ENCODE data around the gene CCDC167.

The CCDC167 gene

GRCh38 chr6:37473364-37474095, 26.2 kb downstream of the CCDC167 start:
- no peak overlapping the region for H3K4me3 ChIP-seq (ENCODE audit: low read depth, low read length)
- H3K36me3 ChIP-seq (ENCODE audit: control insufficient read depth in 1 of 2, insufficient read depth in 2 of 2, low read length in 2 of 2), result peaks cover 37 to 57% of the 10 kb centered on the region in 2 experiments
- H3K9me3 ChIP-seq (ENCODE audit: insufficient read depth, low read depth, low read length), result no peaks in the 10 kb centered on the region
- no peak overlapping the region for H3K4me2 ChIP-seq (ENCODE audit: low read length)
- H4K12ac ChIP-seq (ENCODE audit: low read depth, low read length), result no peak overlapping the region
- no peak overlapping the region for H3K14ac ChIP-seq (ENCODE audit: low read length)
- no peak overlapping the region for H2BK120ac ChIP-seq (ENCODE audit: insufficient read depth, low read length, poor library complexity)
- no peak overlapping the region for H3K9ac ChIP-seq (ENCODE audit: low read length)
- peaks cover 0 to 2% of the 10 kb centered on the region in 2 experiments for H3K4me1 ChIP-seq (ENCODE audit: control insufficient read depth in 1 of 2, insufficient read depth in 2 of 2, low read length in 2 of 2)
- H2BK12ac ChIP-seq (ENCODE audit: low read length), result no peak overlapping the region
- no peak overlapping the region for H3K23ac ChIP-seq (ENCODE audit: low read length)
- H4K8ac ChIP-seq (ENCODE audit: low read depth, low read length), result no peak overlapping the region
- no peaks in the 10 kb centered on the region for H3K79me2 ChIP-seq (ENCODE audit: control insufficient read depth, insufficient read depth, low read length, poor library complexity)
- no peak for DNase-seq
- H4K91ac ChIP-seq (ENCODE audit: low read depth, low read length), result no peak overlapping the region
- no peak overlapping the region for H3K27ac ChIP-seq (ENCODE audit: low read depth, low read length)
- no CpG with 5 or more reads among the region's 8 CpGs for WGBS (ENCODE audit: extremely low coverage, insufficient coverage, insufficient read length)
- no peak overlapping the region for H3K4ac ChIP-seq (ENCODE audit: low read depth, low read length)
- H3K79me1 ChIP-seq (ENCODE audit: low read length), result no peaks in the 10 kb centered on the region
- H2BK5ac ChIP-seq (ENCODE audit: low read depth, low read length, poor library complexity), result no peak overlapping the region
- H3K27me3 ChIP-seq (ENCODE audit: insufficient read depth, low read length), result no peaks in the 10 kb centered on the region
- no peak overlapping the region for H3K18ac ChIP-seq (ENCODE audit: low read length)
- no peak overlapping the region for H2AK5ac ChIP-seq (ENCODE audit: low read length)
- no peak overlapping the region for H2AFZ ChIP-seq (ENCODE audit: insufficient read depth, low read length, poor library complexity)

GRCh38 chr6:37467718-37468117, 32.0 kb downstream of the CCDC167 start:
- peaks cover 12 to 18% of the 10 kb centered on the region in 2 experiments for H3K36me3 ChIP-seq (ENCODE audit: control insufficient read depth in 1 of 2, insufficient read depth in 2 of 2, low read length in 2 of 2)
- H3K18ac ChIP-seq (ENCODE audit: low read length), result no peak overlapping the region
- H4K91ac ChIP-seq (ENCODE audit: low read depth, low read length), result no peak overlapping the region
- H2AFZ ChIP-seq (ENCODE audit: insufficient read depth, low read length, poor library complexity), result no peak overlapping the region
- no peak overlapping the region for H2BK120ac ChIP-seq (ENCODE audit: insufficient read depth, low read length, poor library complexity)
- no peaks in the 10 kb centered on the region for H3K4me1 ChIP-seq (ENCODE audit: control insufficient read depth in 1 of 2, insufficient read depth in 2 of 2, low read length in 2 of 2)
- H3K9ac ChIP-seq (ENCODE audit: low read length), result no peak overlapping the region
- no peak for DNase-seq
- H3K9me3 ChIP-seq (ENCODE audit: insufficient read depth, low read depth, low read length), result no peaks in the 10 kb centered on the region
- H3K4me2 ChIP-seq (ENCODE audit: low read length), result no peak overlapping the region
- no peaks in the 10 kb centered on the region for H3K79me2 ChIP-seq (ENCODE audit: control insufficient read depth, insufficient read depth, low read length, poor library complexity)
- H3K4ac ChIP-seq (ENCODE audit: low read depth, low read length), result no peak overlapping the region
- H3K27me3 ChIP-seq (ENCODE audit: insufficient read depth, low read length), result no peaks in the 10 kb centered on the region
- no peak overlapping the region for H2BK12ac ChIP-seq (ENCODE audit: low read length)
- H4K12ac ChIP-seq (ENCODE audit: low read depth, low read length), result no peak overlapping the region
- H3K27ac ChIP-seq (ENCODE audit: low read depth, low read length), result no peak overlapping the region
- H3K14ac ChIP-seq (ENCODE audit: low read length), result no peak overlapping the region
- H3K79me1 ChIP-seq (ENCODE audit: low read length), result no peaks in the 10 kb centered on the region
- H4K8ac ChIP-seq (ENCODE audit: low read depth, low read length), result no peak overlapping the region
- H2AK5ac ChIP-seq (ENCODE audit: low read length), result no peak overlapping the region
- no peak overlapping the region for H3K23ac ChIP-seq (ENCODE audit: low read length)
- no peak overlapping the region for H3K4me3 ChIP-seq (ENCODE audit: low read depth, low read length)
- no peak overlapping the region for H2BK5ac ChIP-seq (ENCODE audit: low read depth, low read length, poor library complexity)

GRCh38 chr6:37463110-37463509, 36.6 kb downstream of the CCDC167 start:
- Histone ChIP-seq H2AK5ac (ENCODE audit: low read length) (no peak overlapping the region), H3K79me1 (ENCODE audit: low read length) (no peaks in the 10 kb centered on the region), H2BK12ac (ENCODE audit: low read length) (no peak overlapping the region), H2BK5ac (ENCODE audit: low read depth, low read length, poor library complexity) (no peak overlapping the region), H3K4me1 (ENCODE audit: control insufficient read depth in 1 of 2, insufficient read depth in 2 of 2, low read length in 2 of 2) (no peaks in the 10 kb centered on the region), H4K12ac (ENCODE audit: low read depth, low read length) (no peak overlapping the region), H3K27me3 (ENCODE audit: insufficient read depth, low read length) (no peaks in the 10 kb centered on the region), H3K36me3 (ENCODE audit: control insufficient read depth in 1 of 2, insufficient read depth in 2 of 2, low read length in 2 of 2) (peaks cover 13 to 37% of the 10 kb centered on the region in 2 experiments), H3K23ac (ENCODE audit: low read length) (no peak overlapping the region), H3K9me3 (ENCODE audit: insufficient read depth, low read depth, low read length) (no peaks in the 10 kb centered on the region), H3K4ac (ENCODE audit: low read depth, low read length) (no peak overlapping the region), H2AFZ (ENCODE audit: insufficient read depth, low read length, poor library complexity) (no peak overlapping the region), H2BK120ac (ENCODE audit: insufficient read depth, low read length, poor library complexity) (no peak overlapping the region), H4K8ac (ENCODE audit: low read depth, low read length) (no peak overlapping the region), H3K79me2 (ENCODE audit: control insufficient read depth, insufficient read depth, low read length, poor library complexity) (no peaks in the 10 kb centered on the region), H3K27ac (ENCODE audit: low read depth, low read length) (no peak overlapping the region), H3K9ac (ENCODE audit: low read length) (no peak overlapping the region), H4K91ac (ENCODE audit: low read depth, low read length) (no peak overlapping the region), H3K14ac (ENCODE audit: low read length) (no peak overlapping the region), H3K18ac (ENCODE audit: low read length) (no peak overlapping the region), H3K4me3 (ENCODE audit: low read depth, low read length) (no peak overlapping the region), H3K4me2 (ENCODE audit: low read length) (no peak overlapping the region)
- no peak for DNase-seq

DNA sequence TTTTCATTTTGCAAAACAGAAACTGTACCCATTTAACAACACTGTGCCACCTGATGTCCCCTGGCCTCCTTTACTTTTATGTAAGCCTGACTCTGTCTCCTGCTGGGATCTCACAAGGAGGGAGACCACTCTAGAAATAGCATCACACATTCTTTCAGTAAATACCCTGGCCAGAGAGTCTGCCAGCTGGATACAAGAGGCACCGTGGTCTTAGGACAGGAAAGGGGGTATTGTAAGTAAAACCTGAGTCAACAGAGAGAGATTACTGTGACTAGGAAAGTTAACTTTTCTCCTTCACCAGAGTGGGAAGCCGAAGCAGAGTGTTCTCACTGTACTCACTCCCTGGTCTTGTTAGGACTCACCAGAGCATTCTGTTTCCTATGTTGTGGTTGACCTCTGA, 38.9 kb downstream of the CCDC167 start:
- Histone ChIP-seq H2BK5ac (ENCODE audit: low read depth, low read length, poor library complexity) (no peak overlapping the region), H4K8ac (ENCODE audit: low read depth, low read length) (no peak overlapping the region), H4K91ac (ENCODE audit: low read depth, low read length) (no peak overlapping the region), H3K27me3 (ENCODE audit: insufficient read depth, low read length) (no peaks in the 10 kb centered on the region), H3K4me2 (ENCODE audit: low read length) (no peak overlapping the region), H3K4me1 (ENCODE audit: control insufficient read depth in 1 of 2, insufficient read depth in 2 of 2, low read length in 2 of 2) (no peaks in the 10 kb centered on the region), H3K36me3 (ENCODE audit: control insufficient read depth in 1 of 2, insufficient read depth in 2 of 2, low read length in 2 of 2) (peaks cover 13 to 39% of the 10 kb centered on the region in 2 experiments), H3K79me1 (ENCODE audit: low read length) (no peaks in the 10 kb centered on the region), H3K9ac (ENCODE audit: low read length) (no peak overlapping the region), H2BK120ac (ENCODE audit: insufficient read depth, low read length, poor library complexity) (no peak overlapping the region), H3K79me2 (ENCODE audit: control insufficient read depth, insufficient read depth, low read length, poor library complexity) (no peaks in the 10 kb centered on the region), H2AFZ (ENCODE audit: insufficient read depth, low read length, poor library complexity) (no peak overlapping the region), H3K4ac (ENCODE audit: low read depth, low read length) (no peak overlapping the region), H3K4me3 (ENCODE audit: low read depth, low read length) (no peak overlapping the region), H3K14ac (ENCODE audit: low read length) (no peak overlapping the region), H3K18ac (ENCODE audit: low read length) (no peak overlapping the region), H3K27ac (ENCODE audit: low read depth, low read length) (no peak overlapping the region), H4K12ac (ENCODE audit: low read depth, low read length) (no peak overlapping the region), H2BK12ac (ENCODE audit: low read length) (no peak overlapping the region), H2AK5ac (ENCODE audit: low read length) (no peak overlapping the region), H3K23ac (ENCODE audit: low read length) (no peak overlapping the region), H3K9me3 (ENCODE audit: insufficient read depth, low read depth, low read length) (no peaks in the 10 kb centered on the region)
- no peak for DNase-seq
- WGBS (ENCODE audit: extremely low coverage, insufficient coverage, insufficient read length), result no CpG with 5 or more reads among the region's 2 CpGs

All from trophoblast cell (in vitro differentiated cells and primary cell).